Measurements from ENCODE around the gene CAND2. TPM values are rescaled to one million over a fixed set of nuclear protein-coding genes. Genes with fewer than 3 reads are reported as not detected.
"Not testable (repeated sequence)": the region's sequence is repeated elsewhere in the genome, so short reads cannot be mapped to it uniquely, and the experiment has no call there.

Gene CAND2
- total RNA-seq, 1 donor from 2014 or later, result 40.0 TPM

DNA sequence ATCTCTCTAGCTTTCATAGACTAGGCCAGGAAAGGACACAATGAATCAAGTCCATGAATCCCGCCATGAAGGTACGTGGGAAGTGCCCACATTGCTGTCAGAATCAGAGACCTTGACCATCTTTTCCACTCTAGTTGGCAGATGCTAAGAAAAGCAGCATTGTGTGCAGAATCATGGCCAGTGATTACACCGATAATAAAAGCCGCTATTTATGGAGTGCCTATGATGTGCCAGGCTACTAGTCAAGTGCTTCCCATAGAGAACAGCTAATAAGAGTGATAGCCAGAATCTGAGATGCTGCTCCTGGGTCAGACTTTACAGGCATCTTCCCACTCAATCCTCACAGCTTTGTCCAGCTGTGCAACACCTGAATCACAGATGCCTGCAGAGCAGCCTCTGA, 58.1 kb downstream of the CAND2 start:
- no peak for DNase-seq (ENCODE audit: low read depth)

DNA sequence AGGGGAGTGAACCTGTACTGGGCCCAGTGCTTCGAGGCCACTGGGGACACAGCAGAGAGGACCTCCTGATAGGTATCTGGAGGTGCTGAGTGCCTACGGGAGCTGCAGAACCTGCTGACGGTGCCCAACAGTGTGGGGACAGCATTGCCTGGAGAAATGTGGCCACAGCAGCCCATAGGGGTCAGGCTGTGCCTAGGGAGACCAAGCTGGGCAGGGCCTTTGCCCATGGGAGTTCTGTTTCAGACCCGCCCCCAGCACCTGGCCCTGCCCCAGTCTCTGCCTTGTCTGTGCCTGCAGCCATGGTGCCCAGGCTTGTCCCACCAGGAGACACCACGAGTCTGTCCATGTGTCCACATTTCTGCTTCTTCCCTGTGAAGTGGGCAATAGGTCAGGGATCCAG, 60.1 kb downstream of the CAND2 start:
- no peak for DNase-seq (ENCODE audit: low read depth)

- DNase-seq (ENCODE audit: low read depth), result no peak
Measured at GRCh38 chr3:12859840-12860239, 63.4 kb downstream of the CAND2 start.

GRCh38 chr3:12861611-12862010, 65.1 kb downstream of the CAND2 start:
- no peak for DNase-seq (ENCODE audit: low read depth)

- no peak for DNase-seq (ENCODE audit: low read depth)
Measured at GRCh38 chr3:12862387-12862786, 65.9 kb downstream of the CAND2 start.

DNA sequence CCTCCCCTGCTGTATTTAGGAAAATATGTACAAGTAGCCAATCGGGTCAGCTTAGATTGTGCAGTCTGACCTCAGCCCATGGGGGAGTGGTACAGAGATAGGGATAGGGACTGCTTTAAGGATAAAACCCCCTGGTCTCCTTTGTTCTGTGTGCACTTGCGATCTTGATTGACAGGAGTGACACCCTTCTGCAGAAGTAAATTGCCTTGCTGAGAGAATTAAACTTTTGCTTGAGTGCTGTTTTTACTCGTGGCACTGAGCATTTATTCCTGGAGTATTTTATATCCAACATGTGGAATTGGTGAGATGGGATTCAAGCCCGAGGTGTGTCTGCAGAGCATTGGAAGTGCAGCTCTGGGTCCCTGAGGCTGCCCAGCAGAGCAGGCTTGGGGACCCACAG, 68.8 kb downstream of the CAND2 start:
- DNase-seq (ENCODE audit: low read depth), result no peak

GRCh38 chr3:12866836-12867235, 70.4 kb downstream of the CAND2 start:
- no peak for DNase-seq (ENCODE audit: low read depth)

DNA sequence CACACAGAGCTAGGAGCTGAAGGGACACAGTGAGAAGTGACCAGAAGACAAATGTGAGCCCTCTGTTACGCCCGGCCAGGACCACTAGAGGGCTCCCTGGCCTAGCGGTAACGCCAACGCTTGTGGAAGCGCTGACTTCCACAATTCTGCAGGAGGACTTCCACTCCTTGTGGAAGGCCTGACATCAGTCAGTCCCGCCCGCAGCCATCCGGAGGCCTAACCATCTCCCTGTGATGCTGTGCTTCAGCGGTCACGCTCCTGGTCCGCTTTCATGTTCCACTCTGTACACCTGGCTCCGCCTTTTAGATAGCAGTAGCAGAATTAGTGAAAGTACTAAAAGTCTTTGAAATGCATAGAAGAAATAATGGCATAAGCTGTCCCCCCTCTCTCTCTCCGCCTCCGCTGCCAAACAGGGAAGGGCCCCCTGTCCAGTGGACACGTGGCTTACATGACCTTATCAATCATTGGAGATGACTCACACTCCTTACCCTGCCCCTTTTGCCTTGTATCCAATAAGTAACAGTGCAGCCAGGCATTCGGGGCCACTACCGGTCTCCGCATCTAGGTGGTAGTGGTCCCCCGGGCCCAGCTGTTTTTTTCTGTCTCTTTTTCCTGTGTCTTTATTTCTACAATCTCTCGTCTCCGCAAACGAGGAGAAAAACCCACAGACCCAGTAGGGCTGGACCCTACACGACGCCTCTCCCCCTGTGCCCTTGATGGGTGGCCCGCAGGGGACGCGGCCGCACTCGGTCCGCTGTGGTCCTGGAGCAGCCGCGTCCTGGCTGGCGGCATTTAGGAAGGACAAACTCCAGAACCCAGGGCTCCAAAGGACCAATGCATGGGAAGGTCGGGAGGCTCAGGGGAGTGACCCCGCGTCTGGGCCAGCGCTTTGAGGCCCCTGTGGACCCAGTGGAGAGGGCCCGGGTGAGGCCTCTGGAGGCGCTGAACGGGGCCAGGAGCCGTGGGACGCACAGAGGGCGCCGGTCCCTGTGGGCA, 71.9 kb downstream of the CAND2 start:
- peak; percentile 87 for DNase-seq (ENCODE audit: low read depth)

DNA sequence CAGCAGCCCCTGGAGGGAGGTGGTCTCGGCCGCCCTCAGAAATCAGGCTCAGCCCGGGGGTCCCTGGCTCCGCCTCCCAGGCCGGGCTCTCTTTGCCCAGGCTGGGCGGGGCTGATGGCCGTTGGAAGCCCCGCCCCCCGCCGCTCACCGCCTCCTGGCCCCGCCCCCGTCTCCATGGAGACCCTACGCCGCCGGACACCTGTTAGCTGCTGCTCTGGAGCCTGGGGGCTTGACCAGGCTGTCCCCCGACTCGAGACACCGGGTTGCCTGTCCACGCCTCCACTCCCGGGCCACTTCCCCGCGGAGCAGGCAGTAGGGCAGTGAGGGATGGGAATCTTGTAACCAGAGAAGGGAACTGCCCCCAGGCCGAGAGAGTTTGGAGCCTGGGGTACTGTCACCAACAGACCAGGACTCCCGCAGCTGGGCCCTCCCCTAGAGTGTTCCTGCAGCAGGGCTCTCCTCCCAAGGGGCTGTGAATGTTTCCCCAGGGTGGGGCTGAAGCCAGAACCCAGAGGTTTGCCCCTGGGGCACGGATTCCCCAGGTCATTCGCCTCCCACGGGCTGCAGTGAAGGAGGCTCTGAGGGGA, 72.6 kb downstream of the CAND2 start:
- no peak for DNase-seq (ENCODE audit: low read depth)

- peak; percentile 45 for DNase-seq (ENCODE audit: low read depth)
Measured at GRCh38 chr3:12870942-12871341, 74.5 kb downstream of the CAND2 start.

DNA sequence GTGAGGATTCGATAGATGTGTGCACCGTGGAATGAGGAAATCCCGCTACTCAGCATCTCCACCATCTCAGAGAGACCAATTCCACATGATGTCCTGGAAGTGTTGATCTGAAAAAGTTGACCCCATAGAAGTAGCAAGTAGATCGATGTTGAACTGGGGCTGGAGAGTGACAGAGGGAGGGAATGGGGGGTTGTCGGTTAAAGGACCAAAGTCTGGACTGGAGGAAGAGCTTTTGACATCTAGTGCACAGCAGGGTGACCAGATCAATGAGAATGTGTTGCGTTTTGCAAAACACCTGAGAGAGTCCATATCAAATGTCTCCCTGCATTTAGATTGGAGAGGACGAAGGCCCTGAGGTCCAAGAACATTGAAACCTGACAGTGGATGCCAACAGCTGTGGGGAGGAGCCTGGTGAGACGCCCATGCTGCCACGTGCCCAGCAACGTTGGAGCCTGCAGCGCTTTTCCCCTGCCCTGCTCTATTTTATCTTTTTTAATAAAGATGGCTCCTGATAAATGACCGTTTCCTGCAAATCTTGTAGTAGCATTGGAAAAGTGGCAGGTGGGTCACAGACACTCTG, 75.0 kb downstream of the CAND2 start:
- no peak for DNase-seq (ENCODE audit: low read depth)

- DNase-seq (ENCODE audit: low read depth), result no peak
Measured at GRCh38 chr3:12875857-12876836, 79.7 kb downstream of the CAND2 start.

DNA sequence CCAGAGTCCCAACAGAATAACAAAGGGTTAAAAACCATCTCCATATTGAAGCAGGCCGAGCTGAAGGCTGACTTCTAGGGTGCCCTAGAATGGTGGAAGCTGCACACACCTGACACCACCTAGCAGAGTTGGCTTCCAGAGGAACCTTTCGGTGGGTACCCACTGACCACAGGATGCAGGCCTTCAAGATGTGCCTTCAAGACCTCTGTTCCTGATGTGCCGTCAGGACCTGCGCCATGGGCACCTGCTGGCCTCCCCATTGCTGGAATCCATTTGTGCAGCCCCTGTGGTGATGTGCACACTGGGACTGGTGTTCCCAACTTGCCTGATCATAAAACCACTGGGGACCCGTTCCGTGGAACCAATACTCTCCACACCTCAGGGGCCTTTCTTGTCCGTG, 80.6 kb downstream of the CAND2 start:
- DNase-seq (ENCODE audit: low read depth), result no peak

DNA sequence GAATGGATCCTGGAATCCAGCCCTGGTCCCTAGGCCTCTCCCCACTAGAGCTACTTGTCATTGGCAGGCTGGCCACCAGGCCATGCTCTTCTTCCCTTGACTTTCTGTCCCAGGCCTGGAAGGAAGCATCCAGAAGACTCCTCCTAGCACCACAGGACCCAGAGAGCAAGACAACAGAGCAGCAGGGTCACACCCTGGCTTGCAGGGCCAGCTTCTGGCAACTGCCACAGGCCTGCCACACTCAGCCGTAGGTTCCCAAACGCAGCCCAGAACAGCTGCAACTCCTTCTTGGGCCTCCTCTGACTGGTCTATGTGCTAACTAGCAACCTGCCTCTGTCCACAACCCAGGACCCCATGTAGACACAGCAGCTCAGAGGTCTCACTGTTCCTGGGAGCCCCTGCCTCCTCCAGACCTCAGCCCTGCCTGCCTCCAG, 81.7 kb downstream of the CAND2 start:
- DNase-seq (ENCODE audit: low read depth), result peak; percentile 75

DNA sequence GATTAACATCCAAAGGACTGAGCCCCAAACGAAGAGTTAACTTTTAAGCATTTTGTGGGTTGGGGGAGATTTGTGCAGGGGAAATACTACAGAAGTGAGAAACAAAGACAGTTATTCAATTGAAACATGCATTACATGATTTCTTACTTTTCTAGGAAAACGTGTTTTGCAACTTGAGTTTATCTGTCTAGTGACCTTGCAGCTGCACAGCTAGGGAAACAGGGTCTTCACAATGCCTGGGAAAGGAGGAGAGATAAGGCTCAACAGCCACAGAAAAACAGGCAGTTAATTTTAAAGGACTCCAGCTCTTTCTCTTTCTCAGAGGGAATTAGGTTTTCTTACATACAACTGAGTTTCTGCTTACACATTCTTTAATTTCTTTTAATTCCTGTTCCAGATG, 82.3 kb downstream of the CAND2 start:
- DNase-seq (ENCODE audit: low read depth), result not testable (repeated sequence)

- DNase-seq (ENCODE audit: low read depth), result no peak
Measured at GRCh38 chr3:12879191-12879815, 82.8 kb downstream of the CAND2 start.

GRCh38 chr3:12881858-12882257, 85.4 kb downstream of the CAND2 start:
- DNase-seq (ENCODE audit: low read depth), result not testable (repeated sequence)

GRCh38 chr3:12882336-12883310, 86.1 kb downstream of the CAND2 start:
- no peak for DNase-seq (ENCODE audit: low read depth)

GRCh38 chr3:12884186-12884680, 87.8 kb downstream of the CAND2 start:
- peak; percentile 79 for DNase-seq (ENCODE audit: low read depth)
